GM23338 (cell line): ENCODE measurements around the gene MYO1D. TPM values are rescaled to one million over a fixed set of nuclear protein-coding genes. Genes with fewer than 3 reads are reported as not detected.
"Not testable (repeated sequence)": the region's sequence is repeated elsewhere in the genome, so short reads cannot be mapped to it uniquely, and the experiment has no call there.

ENCODE experiments used
- ATAC-seq: fragments of 200-7000 bp; cut with Tn5 transposase; 3 replicates; pipeline ENCODE4 v1.9.1; 2020
- DNase-seq: peaks from one replicate; pipeline ENCODE4 v3.0.0-alpha.2; 2015; ENCODE audit warnings: low spot score
- H2AFZ ChIP-seq: fragments of 200-600 bp; sonication (generic); 2 replicates; pipeline ENCODE4 v1.8.0; 2016; ENCODE audit warnings: antibody characterized with exemption, mild to moderate bottlenecking, moderate library complexity
- H3F3A ChIP-seq: fragments of 200-600 bp; sonication (generic); replicated peaks from 2 replicates; pipeline ENCODE4 v1.8.0; 2017; ENCODE audit warnings: antibody characterized with exemption, mixed run types, low read depth
- H3K27ac ChIP-seq: fragments of 200-600 bp; sonication (generic); 2 replicates; pipeline ENCODE4 v1.6.1; 2016; ENCODE audit warnings: low read depth
- H3K27me3 ChIP-seq: fragments of 200-600 bp; sonication (generic); 2 replicates; pipeline ENCODE4 v1.8.0; 2016; ENCODE audit warnings: mild to moderate bottlenecking, mixed run types, moderate library complexity; ENCODE audit not compliant: insufficient read depth
- H3K36me3 ChIP-seq: fragments of 200-600 bp; sonication (generic); 2 replicates; pipeline ENCODE4 v1.8.0; 2016; ENCODE audit warnings: mild to moderate bottlenecking; ENCODE audit not compliant: insufficient read depth
- H3K4me1 ChIP-seq: fragments of 200-600 bp; sonication (generic); 2 replicates; pipeline ENCODE4 v1.8.0; 2016; ENCODE audit warnings: mild to moderate bottlenecking, moderate library complexity; ENCODE audit not compliant: insufficient read depth
- H3K4me2 ChIP-seq: fragments of 200-600 bp; sonication (generic); 2 replicates; pipeline ENCODE4 v1.7.1; 2017; ENCODE audit warnings: mixed run types
- H3K4me3 ChIP-seq: fragments of 200-600 bp; sonication (generic); 2 replicates; pipeline ENCODE4 v1.6.1; 2016; ENCODE audit warnings: mixed run types
- H3K79me2 ChIP-seq: fragments of 200-600 bp; sonication (generic); replicated peaks from 2 replicates; pipeline ENCODE4 v1.8.0; 2017; ENCODE audit warnings: mild to moderate bottlenecking; ENCODE audit not compliant: insufficient read depth
- H3K9me2 ChIP-seq: fragments of 200-600 bp; sonication (generic); 2 replicates; pipeline ENCODE4 v1.8.0; 2017; ENCODE audit not compliant: insufficient read depth
- H4K20me1 ChIP-seq: fragments of 200-600 bp; sonication (generic); replicated peaks from 2 replicates; pipeline ENCODE4 v1.8.0; 2017; ENCODE audit warnings: mild to moderate bottlenecking; ENCODE audit not compliant: insufficient read depth
- H3K27ac Mint-ChIP-seq: 2 replicates; pipeline ENCODE4 v1.8.0; 2020; ENCODE audit warnings: inconsistent platforms, mild to moderate bottlenecking, moderate library complexity, mixed read lengths
- H3K27me3 Mint-ChIP-seq: 3 replicates; pipeline ENCODE4 v1.8.0; 2022; ENCODE audit warnings: low read depth, mild to moderate bottlenecking, moderate library complexity, mixed read lengths, inconsistent platforms; ENCODE audit not compliant: insufficient read depth, poor library complexity
- H3K36me3 Mint-ChIP-seq: 3 replicates; pipeline ENCODE4 v1.8.0; 2021; ENCODE audit warnings: low read depth, mild to moderate bottlenecking, inconsistent platforms, moderate library complexity, mixed read lengths
- H3K4me1 Mint-ChIP-seq: 3 replicates; pipeline ENCODE4 v1.8.0; 2020; ENCODE audit warnings: mild to moderate bottlenecking, inconsistent platforms, mixed read lengths
- H3K4me3 Mint-ChIP-seq: 3 replicates; pipeline ENCODE4 v1.8.0; 2021; ENCODE audit warnings: moderate library complexity, mild to moderate bottlenecking, inconsistent platforms, mixed read lengths
- H3K9me3 Mint-ChIP-seq: 3 replicates; pipeline ENCODE4 v1.8.0; 2020; ENCODE audit warnings: moderate library complexity, mild to moderate bottlenecking, inconsistent platforms, mixed read lengths
- CTCF ChIP-seq, 2 experiments: fragments of 200-600 bp in 1 of 2; sonication (generic) in 1 of 2; conservative IDR thresholded peaks; 2 replicates each; pipeline versions ENCODE4 v1.5.1 to v1.6.1; 2016 to 2017; ENCODE audit warnings: antibody characterized with exemption in 2 of 2, low read depth in 2 of 2, mild to moderate bottlenecking in 2 of 2, moderate library complexity in 1 of 2
- EZH2 ChIP-seq: fragments of 200-600 bp; sonication (generic); IDR thresholded peaks from one replicate; pipeline ENCODE4 v1.8.0; 2017; ENCODE audit warnings: antibody characterized with exemption, mild to moderate bottlenecking, low read depth; ENCODE audit not compliant: unreplicated experiment
- EZH2phosphoT487 ChIP-seq: fragments of 200-600 bp; sonication (generic); IDR thresholded peaks from one replicate; pipeline ENCODE4 v1.8.1; 2018; ENCODE audit warnings: antibody characterized with exemption; ENCODE audit not compliant: unreplicated experiment
- JUNB ChIP-seq: IDR thresholded peaks from one replicate; pipeline ENCODE4 v1.6.1; 2016; ENCODE audit warnings: antibody characterized with exemption; ENCODE audit not compliant: unreplicated experiment
- NANOG ChIP-seq: IDR thresholded peaks from 2 replicates; pipeline ENCODE4 v1.6.1; 2016; ENCODE audit warnings: antibody characterized with exemption, borderline replicate concordance
- POLR2AphosphoS5 ChIP-seq: IDR thresholded peaks from 2 replicates; pipeline ENCODE4 v1.6.1; 2016; ENCODE audit warnings: antibody characterized with exemption, low read depth
- REST ChIP-seq: IDR thresholded peaks from one replicate; pipeline ENCODE4 v1.6.1; 2018; ENCODE audit warnings: antibody characterized with exemption; ENCODE audit not compliant: unreplicated experiment
- STAT1 ChIP-seq: IDR thresholded peaks from one replicate; pipeline ENCODE4 v1.6.1; 2016; ENCODE audit warnings: antibody characterized with exemption; ENCODE audit not compliant: unreplicated experiment
- ZNF114 ChIP-seq: fragments of 250-450 bp; sonication (Bioruptor Pico); IDR thresholded peaks from 2 replicates; pipeline ENCODE4 v1.5.0; 2020; ENCODE audit warnings: mild to moderate bottlenecking, moderate library complexity
- ZNF331 ChIP-seq: fragments of 250-450 bp; sonication (Bioruptor Pico); IDR thresholded peaks from 2 replicates; pipeline ENCODE4 v1.5.0; 2020; ENCODE audit warnings: low read depth, mild to moderate bottlenecking, moderate library complexity
- polyA plus RNA-seq: library from polyadenylated mRNA; unstranded; fragments of >200 nt; fragmentation: Nextera tagmentation; extraction: Ambion mirVana; gene quantifications from 2 replicates; pipeline ENCODE4 v1.2.1, GENCODE V29; 2016
- total RNA-seq: library from RNA; depleted of rRNA; stranded (reverse); fragments of >200 nt; shearing (Covaris generic); gene quantifications from 2 replicates; pipeline ENCODE4 v1.2.3, GENCODE V29; 2014
- TF ChIP-seq, protein P1 (sequence below): IDR thresholded peaks from 2 replicates; pipeline ENCODE4 v1.6.1; 2016; ENCODE audit warnings: antibody characterized with exemption

The MYO1D gene
- total and polyA plus RNA-seq, 2 experiments from 2014 or later, result 8.6 to 28.6 TPM

DNA sequence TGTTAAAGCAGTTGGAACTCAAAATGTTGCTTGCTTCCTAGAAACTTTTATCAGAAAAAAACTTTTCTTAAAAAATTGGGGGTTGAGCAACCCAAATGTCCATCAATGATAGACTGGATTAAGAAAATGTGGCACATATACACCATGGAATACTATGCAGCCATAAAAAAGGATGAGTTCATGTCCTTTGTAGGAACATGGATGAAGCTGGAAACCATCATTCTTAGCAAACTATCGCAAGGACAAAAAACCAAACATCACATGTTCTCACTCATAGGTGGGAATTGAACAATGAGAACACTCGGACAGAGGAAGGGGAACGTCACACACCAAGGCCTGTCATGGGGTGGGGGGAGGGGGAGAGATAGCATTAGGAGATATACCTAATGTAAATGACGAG lies 137.8 kb downstream of the MYO1D start:
- DNase-seq, H3K4me3 Mint-ChIP-seq: not testable (repeated sequence)

GRCh38 chr17:32733401-32733800 lies 143.5 kb downstream of the MYO1D start:
- Mint-ChIP-seq H3K27ac (no peak overlapping the region), H3K9me3 (peaks cover 18% of the 10 kb centered on the region), H3K4me1 (no peaks in the 10 kb centered on the region), H3K27me3 (peaks cover 2% of the 10 kb centered on the region), H3K36me3 (peaks cover 39% of the 10 kb centered on the region), H3K4me3 (no peak overlapping the region)
- Histone ChIP-seq H3K27me3 (no peaks in the 10 kb centered on the region), H3K4me1 (no peaks in the 10 kb centered on the region), H2AFZ (no peak overlapping the region), H3K36me3 (0 out of 2 replicates have a peak, but pooled peaks cover 6% of the 10 kb centered on the region), H3K79me2 (no peaks in the 10 kb centered on the region), H3K4me3 (no peak overlapping the region), H3F3A (no peaks in the 10 kb centered on the region), H3K9me2 (no peaks in the 10 kb centered on the region), H3K4me2 (no peak overlapping the region), H4K20me1 (no peaks in the 10 kb centered on the region), H3K27ac (no peak overlapping the region)
- ATAC-seq (no peak), DNase-seq (no peak)
- TF ChIP-seq STAT1 (no peak), ZNF114 (CRISPR knock-in tag) (no peak), JUNB (no peak), NANOG (no peak), REST (no peak), EZH2 (no peak), POLR2AphosphoS5 (no peak), ZNF331 (no peak)

More for the DNA sequence above, 137.8 kb downstream of the MYO1D start:
- H2AFZ ChIP-seq, H3K9me2 ChIP-seq, H3K79me2 ChIP-seq, H3K4me2 ChIP-seq, H3K27ac Mint-ChIP-seq, H3K27me3 Mint-ChIP-seq, H4K20me1 ChIP-seq, H3K27me3 ChIP-seq, ATAC-seq, H3K36me3 ChIP-seq, H3K4me1 Mint-ChIP-seq, H3K9me3 Mint-ChIP-seq, H3K4me1 ChIP-seq, H3F3A ChIP-seq, H3K27ac ChIP-seq, H3K4me3 ChIP-seq: not testable (repeated sequence)
- peaks cover 16% of the 10 kb centered on the region; the same call in 2 of the 3 replicates for H3K36me3 Mint-ChIP-seq

DNA sequence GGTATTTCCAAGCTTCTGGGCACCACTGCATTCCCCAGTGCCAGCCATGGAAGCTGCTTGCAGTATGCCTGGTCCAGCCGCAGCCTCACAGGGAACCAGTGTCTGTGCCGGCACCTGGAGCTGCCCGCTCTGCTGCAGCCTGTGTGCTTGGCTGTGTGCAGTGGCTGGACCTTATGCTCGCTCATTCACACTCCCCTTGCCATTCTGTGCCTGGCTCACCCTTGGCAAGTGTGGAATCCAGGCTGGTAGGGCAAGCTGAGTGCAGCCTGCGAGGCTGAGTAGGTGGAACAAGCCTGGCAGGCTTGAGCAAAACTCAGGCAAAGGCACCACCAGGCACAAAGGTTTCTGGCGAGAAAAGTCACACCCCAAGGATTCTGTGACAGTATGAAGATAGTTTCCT lies 144.0 kb downstream of the MYO1D start:
- Histone ChIP-seq H3K4me1 (no peaks in the 10 kb centered on the region), H2AFZ (no peak overlapping the region), H3K4me3 (no peak overlapping the region), H4K20me1 (no peaks in the 10 kb centered on the region), H3K27me3 (no peaks in the 10 kb centered on the region), H3F3A (no peaks in the 10 kb centered on the region), H3K9me2 (no peaks in the 10 kb centered on the region), H3K36me3 (0 out of 2 replicates have a peak, but pooled peaks cover 6% of the 10 kb centered on the region), H3K27ac (no peak overlapping the region), H3K79me2 (no peaks in the 10 kb centered on the region), H3K4me2 (no peak overlapping the region)
- Mint-ChIP-seq H3K9me3 (peaks cover 18% of the 10 kb centered on the region), H3K27me3 (peaks cover 2% of the 10 kb centered on the region), H3K36me3 (peaks cover 39% of the 10 kb centered on the region), H3K4me3 (no peak overlapping the region), H3K4me1 (no peaks in the 10 kb centered on the region), H3K27ac (no peak overlapping the region)
- no peak for DNase-seq
- no peak for ATAC-seq
- TF ChIP-seq EZH2phosphoT487 (no peak), CTCF (conservative IDR thresholded peaks at IDR 0.05; ENCODE audit: low read depth in 2 of 2) (no peak), NANOG (no peak), EZH2 (no peak), ZNF331 (no peak), STAT1 (no peak), POLR2AphosphoS5 (no peak)
- TF ChIP-seq, protein P1, sequence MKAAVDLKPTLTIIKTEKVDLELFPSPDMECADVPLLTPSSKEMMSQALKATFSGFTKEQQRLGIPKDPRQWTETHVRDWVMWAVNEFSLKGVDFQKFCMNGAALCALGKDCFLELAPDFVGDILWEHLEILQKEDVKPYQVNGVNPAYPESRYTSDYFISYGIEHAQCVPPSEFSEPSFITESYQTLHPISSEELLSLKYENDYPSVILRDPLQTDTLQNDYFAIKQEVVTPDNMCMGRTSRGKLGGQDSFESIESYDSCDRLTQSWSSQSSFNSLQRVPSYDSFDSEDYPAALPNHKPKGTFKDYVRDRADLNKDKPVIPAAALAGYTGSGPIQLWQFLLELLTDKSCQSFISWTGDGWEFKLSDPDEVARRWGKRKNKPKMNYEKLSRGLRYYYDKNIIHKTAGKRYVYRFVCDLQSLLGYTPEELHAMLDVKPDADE, result no peak
